ENCODE data around the gene LPCAT2. TPM values are rescaled to one million over a fixed set of nuclear protein-coding genes. Genes with fewer than 3 reads are reported as not detected.

Gene LPCAT2
- total and polyA plus RNA-seq, 2 of the 13 experiments (the other 11 are each of a cell fraction or from before 2014, with no cell fraction given): 9.9 to 17.6 TPM

GRCh38 chr16:55508941-55509931, at the start of gene LPCAT2 (continued):
- 0 out of 2 replicates have a peak, but pooled peaks have one; percentile 46 for TF ChIP-seq SNAPC4 (CRISPR knock-in tag; IDR thresholded peaks at IDR 0.05)
- TF ChIP-seq FLYWCH1 (CRISPR knock-in tag; IDR thresholded peaks at IDR 0.05): no peak
- no peak for TF ChIP-seq CREM (IDR thresholded peaks at IDR 0.05)
- TF ChIP-seq CREM (CRISPR knock-in tag; IDR thresholded peaks at IDR 0.05): no peak
- TF ChIP-seq IRF2 (CRISPR knock-in tag; IDR thresholded peaks at IDR 0.05): no peak
- TF ChIP-seq HOXA9 (CRISPR knock-in tag; IDR thresholded peaks at IDR 0.05; ENCODE audit: borderline replicate concordance): no peak
- no peak for TF ChIP-seq AKNA (CRISPR knock-in tag; IDR thresholded peaks at IDR 0.05; ENCODE audit: borderline replicate concordance)
- TF ChIP-seq HINFP (CRISPR knock-in tag; IDR thresholded peaks at IDR 0.05; ENCODE audit: low read depth): no peak
- no peak for TF ChIP-seq ZNF746 (CRISPR knock-in tag; IDR thresholded peaks at IDR 0.05)
- no peak for TF ChIP-seq SPEN (CRISPR knock-in tag; IDR thresholded peaks at IDR 0.05; ENCODE audit: low read depth)
- no peak for TF ChIP-seq GMEB2 (CRISPR knock-in tag; IDR thresholded peaks at IDR 0.05; ENCODE audit: low read depth)
- peak; percentile 55; the same call in 1 of the 2 replicates for TF ChIP-seq ARNTL (CRISPR knock-in tag; IDR thresholded peaks at IDR 0.05)
- TF ChIP-seq SIN3A (IDR thresholded peaks at IDR 0.05; ENCODE audit: borderline replicate concordance, low read depth, low read length): no peak
- no peak for TF ChIP-seq ATF7-NPFF (CRISPR knock-in tag; IDR thresholded peaks at IDR 0.05; ENCODE audit: low read depth)
- 0 out of 2 replicates have a peak, but pooled peaks have one; percentile 44 for TF ChIP-seq MYC (CRISPR knock-in tag; IDR thresholded peaks at IDR 0.05; ENCODE audit: borderline replicate concordance)

Measured in HepG2 (cell line).